22Rv1 (cell line): Measurements from ENCODE around the gene ATP5F1A.

Source experiments
- ZFX ChIP-seq: fragments of 450-650 bp; IDR thresholded peaks from 2 replicates; pipeline ENCODE4 v1.6.1; 2017; ENCODE audit warnings: antibody characterized with exemption, borderline replicate concordance
- TF ChIP-seq, protein P1 (sequence below): fragments of 450-650 bp; IDR thresholded peaks from 2 replicates; pipeline ENCODE4 v1.5.1; 2017; ENCODE audit warnings: mild to moderate bottlenecking

DNA sequence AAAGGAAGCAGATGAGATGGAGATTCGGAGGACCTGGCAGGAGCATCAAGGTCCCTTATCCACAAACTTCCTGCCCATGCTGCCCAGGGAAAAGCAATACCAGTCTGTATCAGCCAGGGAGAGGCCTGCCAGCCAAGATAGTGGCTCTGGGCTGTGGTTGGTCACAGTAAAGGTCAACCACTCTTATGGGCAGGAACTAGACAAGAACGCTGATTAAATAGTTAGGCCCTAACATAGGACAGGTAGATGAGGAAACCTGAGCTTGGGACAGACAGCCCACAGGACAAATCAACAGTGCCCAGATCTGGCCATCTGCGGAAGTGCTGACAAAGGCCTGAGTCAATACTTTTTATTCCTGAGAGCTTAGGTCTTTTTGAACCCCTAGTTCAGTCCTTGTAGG, 36.7 kb downstream of the ATP5F1A start:
- TF ChIP-seq, protein P1, sequence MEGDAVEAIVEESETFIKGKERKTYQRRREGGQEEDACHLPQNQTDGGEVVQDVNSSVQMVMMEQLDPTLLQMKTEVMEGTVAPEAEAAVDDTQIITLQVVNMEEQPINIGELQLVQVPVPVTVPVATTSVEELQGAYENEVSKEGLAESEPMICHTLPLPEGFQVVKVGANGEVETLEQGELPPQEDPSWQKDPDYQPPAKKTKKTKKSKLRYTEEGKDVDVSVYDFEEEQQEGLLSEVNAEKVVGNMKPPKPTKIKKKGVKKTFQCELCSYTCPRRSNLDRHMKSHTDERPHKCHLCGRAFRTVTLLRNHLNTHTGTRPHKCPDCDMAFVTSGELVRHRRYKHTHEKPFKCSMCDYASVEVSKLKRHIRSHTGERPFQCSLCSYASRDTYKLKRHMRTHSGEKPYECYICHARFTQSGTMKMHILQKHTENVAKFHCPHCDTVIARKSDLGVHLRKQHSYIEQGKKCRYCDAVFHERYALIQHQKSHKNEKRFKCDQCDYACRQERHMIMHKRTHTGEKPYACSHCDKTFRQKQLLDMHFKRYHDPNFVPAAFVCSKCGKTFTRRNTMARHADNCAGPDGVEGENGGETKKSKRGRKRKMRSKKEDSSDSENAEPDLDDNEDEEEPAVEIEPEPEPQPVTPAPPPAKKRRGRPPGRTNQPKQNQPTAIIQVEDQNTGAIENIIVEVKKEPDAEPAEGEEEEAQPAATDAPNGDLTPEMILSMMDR, result no peak
- TF ChIP-seq ZFX, result no peak
